ENCODE measurements around the gene ZFYVE1. TPM values are rescaled to one million over a fixed set of nuclear protein-coding genes. Genes with fewer than 3 reads are reported as not detected.

The ZFYVE1 gene
- total and polyA plus RNA-seq, 2 of the 13 experiments (the other 11 are each of a cell fraction or from before 2014, with no cell fraction given) = 2.6 to 5.3 TPM

DNA sequence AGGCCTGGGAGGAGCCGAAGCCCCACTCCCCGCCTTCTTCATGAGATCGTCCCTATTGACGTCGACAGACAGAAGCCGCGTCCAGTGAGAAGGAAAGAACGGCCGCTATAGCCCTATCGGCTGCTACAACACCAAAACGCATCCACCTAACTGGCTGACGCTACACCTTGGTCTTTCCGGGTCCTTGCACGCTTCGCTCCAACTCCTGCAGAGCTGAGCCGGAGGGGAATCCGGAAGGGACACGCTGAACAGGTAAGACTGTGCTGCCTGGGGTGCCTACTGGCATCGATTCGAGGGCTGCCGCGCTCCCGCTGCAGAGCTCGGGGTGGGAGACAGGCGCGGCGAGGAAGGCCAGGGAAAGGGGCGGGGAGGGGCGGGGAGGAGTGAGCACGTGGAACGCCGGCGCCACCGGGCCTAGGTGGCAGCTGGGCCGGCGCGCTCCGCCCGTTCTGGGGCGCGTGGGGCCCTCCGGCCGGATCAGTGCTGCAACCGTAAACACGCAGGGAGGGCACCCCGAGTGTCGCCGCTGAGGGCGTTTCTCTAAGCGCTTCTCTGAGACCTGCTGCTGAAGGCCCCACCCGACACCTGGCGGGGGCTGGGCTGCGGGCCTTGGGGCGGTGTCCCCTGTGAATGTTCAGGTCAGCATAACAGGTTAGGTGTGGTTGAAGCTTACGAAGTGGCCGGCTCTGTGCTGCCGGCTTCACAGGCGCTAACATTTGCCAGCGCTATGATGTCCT is 100.4 kb downstream of the ZFYVE1 start, which contains the start of gene DCAF4 (continued):
- TF ChIP-seq, protein P1, sequence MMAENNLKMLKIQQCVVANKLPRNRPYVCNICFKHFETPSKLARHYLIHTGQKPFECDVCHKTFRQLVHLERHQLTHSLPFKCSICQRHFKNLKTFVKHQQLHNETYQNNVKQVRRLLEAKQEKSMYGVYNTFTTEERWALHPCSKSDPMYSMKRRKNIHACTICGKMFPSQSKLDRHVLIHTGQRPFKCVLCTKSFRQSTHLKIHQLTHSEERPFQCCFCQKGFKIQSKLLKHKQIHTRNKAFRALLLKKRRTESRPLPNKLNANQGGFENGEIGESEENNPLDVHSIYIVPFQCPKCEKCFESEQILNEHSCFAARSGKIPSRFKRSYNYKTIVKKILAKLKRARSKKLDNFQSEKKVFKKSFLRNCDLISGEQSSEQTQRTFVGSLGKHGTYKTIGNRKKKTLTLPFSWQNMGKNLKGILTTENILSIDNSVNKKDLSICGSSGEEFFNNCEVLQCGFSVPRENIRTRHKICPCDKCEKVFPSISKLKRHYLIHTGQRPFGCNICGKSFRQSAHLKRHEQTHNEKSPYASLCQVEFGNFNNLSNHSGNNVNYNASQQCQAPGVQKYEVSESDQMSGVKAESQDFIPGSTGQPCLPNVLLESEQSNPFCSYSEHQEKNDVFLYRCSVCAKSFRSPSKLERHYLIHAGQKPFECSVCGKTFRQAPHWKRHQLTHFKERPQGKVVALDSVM (CRISPR knock-in tag; IDR thresholded peaks at IDR 0.05) = no peak
- TF ChIP-seq ZNF790 (CRISPR knock-in tag; IDR thresholded peaks at IDR 0.05; ENCODE audit: borderline replicate concordance) (peak; percentile 78; the same call in 1 of the 2 replicates), ZNF598 (CRISPR knock-in tag; IDR thresholded peaks at IDR 0.05; ENCODE audit: borderline replicate concordance) (0 out of 2 replicates have a peak, but pooled peaks have one; percentile 82), ZNF556 (CRISPR knock-in tag; IDR thresholded peaks at IDR 0.05; ENCODE audit: borderline replicate concordance) (peak; percentile 68; the same call in 1 of the 2 replicates), GATAD2A (CRISPR knock-in tag; IDR thresholded peaks at IDR 0.05) (0 out of 2 replicates have a peak, but pooled peaks have one; percentile 3), ZNF768 (CRISPR knock-in tag; IDR thresholded peaks at IDR 0.05) (no peak; the same call in 1 of the 2 replicates), NFKBIZ (CRISPR knock-in tag; IDR thresholded peaks at IDR 0.05) (0 out of 2 replicates have a peak, but pooled peaks have one; percentile 39)
- TF ChIP-seq, protein P2, sequence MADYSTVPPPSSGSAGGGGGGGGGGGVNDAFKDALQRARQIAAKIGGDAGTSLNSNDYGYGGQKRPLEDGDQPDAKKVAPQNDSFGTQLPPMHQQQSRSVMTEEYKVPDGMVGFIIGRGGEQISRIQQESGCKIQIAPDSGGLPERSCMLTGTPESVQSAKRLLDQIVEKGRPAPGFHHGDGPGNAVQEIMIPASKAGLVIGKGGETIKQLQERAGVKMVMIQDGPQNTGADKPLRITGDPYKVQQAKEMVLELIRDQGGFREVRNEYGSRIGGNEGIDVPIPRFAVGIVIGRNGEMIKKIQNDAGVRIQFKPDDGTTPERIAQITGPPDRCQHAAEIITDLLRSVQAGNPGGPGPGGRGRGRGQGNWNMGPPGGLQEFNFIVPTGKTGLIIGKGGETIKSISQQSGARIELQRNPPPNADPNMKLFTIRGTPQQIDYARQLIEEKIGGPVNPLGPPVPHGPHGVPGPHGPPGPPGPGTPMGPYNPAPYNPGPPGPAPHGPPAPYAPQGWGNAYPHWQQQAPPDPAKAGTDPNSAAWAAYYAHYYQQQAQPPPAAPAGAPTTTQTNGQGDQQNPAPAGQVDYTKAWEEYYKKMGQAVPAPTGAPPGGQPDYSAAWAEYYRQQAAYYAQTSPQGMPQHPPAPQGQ (CRISPR knock-in tag; IDR thresholded peaks at IDR 0.05; ENCODE audit: borderline replicate concordance) = no peak
- TF ChIP-seq, protein P3, sequence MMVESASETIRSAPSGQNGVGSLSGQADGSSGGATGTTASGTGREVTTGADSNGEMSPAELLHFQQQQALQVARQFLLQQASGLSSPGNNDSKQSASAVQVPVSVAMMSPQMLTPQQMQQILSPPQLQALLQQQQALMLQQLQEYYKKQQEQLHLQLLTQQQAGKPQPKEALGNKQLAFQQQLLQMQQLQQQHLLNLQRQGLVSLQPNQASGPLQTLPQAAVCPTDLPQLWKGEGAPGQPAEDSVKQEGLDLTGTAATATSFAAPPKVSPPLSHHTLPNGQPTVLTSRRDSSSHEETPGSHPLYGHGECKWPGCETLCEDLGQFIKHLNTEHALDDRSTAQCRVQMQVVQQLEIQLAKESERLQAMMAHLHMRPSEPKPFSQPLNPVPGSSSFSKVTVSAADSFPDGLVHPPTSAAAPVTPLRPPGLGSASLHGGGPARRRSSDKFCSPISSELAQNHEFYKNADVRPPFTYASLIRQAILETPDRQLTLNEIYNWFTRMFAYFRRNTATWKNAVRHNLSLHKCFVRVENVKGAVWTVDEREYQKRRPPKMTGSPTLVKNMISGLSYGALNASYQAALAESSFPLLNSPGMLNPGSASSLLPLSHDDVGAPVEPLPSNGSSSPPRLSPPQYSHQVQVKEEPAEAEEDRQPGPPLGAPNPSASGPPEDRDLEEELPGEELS (CRISPR knock-in tag; IDR thresholded peaks at IDR 0.05) = no peak
- TF ChIP-seq, protein P4, sequence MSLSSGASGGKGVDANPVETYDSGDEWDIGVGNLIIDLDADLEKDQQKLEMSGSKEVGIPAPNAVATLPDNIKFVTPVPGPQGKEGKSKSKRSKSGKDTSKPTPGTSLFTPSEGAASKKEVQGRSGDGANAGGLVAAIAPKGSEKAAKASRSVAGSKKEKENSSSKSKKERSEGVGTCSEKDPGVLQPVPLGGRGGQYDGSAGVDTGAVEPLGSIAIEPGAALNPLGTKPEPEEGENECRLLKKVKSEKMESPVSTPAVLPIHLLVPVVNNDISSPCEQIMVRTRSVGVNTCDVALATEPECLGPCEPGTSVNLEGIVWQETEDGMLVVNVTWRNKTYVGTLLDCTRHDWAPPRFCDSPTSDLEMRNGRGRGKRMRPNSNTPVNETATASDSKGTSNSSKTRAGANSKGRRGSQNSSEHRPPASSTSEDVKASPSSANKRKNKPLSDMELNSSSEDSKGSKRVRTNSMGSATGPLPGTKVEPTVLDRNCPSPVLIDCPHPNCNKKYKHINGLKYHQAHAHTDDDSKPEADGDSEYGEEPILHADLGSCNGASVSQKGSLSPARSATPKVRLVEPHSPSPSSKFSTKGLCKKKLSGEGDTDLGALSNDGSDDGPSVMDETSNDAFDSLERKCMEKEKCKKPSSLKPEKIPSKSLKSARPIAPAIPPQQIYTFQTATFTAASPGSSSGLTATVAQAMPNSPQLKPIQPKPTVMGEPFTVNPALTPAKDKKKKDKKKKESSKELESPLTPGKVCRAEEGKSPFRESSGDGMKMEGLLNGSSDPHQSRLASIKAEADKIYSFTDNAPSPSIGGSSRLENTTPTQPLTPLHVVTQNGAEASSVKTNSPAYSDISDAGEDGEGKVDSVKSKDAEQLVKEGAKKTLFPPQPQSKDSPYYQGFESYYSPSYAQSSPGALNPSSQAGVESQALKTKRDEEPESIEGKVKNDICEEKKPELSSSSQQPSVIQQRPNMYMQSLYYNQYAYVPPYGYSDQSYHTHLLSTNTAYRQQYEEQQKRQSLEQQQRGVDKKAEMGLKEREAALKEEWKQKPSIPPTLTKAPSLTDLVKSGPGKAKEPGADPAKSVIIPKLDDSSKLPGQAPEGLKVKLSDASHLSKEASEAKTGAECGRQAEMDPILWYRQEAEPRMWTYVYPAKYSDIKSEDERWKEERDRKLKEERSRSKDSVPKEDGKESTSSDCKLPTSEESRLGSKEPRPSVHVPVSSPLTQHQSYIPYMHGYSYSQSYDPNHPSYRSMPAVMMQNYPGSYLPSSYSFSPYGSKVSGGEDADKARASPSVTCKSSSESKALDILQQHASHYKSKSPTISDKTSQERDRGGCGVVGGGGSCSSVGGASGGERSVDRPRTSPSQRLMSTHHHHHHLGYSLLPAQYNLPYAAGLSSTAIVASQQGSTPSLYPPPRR (CRISPR knock-in tag; IDR thresholded peaks at IDR 0.05; ENCODE audit: borderline replicate concordance) = peak; percentile 56; the same call in 1 of the 2 replicates
- TF ChIP-seq, protein P5, sequence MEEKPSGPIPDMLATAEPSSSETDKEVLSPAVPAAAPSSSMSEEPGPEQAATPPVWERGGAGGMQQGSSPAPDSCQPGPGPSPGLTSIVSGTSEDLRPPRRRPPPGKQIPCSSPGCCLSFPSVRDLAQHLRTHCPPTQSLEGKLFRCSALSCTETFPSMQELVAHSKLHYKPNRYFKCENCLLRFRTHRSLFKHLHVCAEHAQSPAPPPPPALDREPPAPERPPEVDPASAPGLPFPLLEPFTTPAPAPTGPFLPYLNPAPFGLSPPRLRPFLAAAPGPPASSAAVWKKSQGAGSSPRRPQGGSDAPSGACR (CRISPR knock-in tag; IDR thresholded peaks at IDR 0.05) = 0 out of 2 replicates have a peak, but pooled peaks have one; percentile 27
- TF ChIP-seq, protein P6, sequence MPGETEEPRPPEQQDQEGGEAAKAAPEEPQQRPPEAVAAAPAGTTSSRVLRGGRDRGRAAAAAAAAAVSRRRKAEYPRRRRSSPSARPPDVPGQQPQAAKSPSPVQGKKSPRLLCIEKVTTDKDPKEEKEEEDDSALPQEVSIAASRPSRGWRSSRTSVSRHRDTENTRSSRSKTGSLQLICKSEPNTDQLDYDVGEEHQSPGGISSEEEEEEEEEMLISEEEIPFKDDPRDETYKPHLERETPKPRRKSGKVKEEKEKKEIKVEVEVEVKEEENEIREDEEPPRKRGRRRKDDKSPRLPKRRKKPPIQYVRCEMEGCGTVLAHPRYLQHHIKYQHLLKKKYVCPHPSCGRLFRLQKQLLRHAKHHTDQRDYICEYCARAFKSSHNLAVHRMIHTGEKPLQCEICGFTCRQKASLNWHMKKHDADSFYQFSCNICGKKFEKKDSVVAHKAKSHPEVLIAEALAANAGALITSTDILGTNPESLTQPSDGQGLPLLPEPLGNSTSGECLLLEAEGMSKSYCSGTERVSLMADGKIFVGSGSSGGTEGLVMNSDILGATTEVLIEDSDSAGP (CRISPR knock-in tag; IDR thresholded peaks at IDR 0.05; ENCODE audit: borderline replicate concordance) = peak; percentile 28; the same call in 1 of the 2 replicates

Data from HepG2 (cell line).